Measurements from ENCODE around the gene CTTN. TPM values are rescaled to one million over a fixed set of nuclear protein-coding genes. Genes with fewer than 3 reads are reported as not detected.

Gene CTTN
- total RNA-seq, 1 experiment from 2014 or later = 71.3 TPM

- H3K9me3 ChIP-seq (replicated peaks) = no peaks in the 10 kb centered on the region
- no peaks in the 10 kb centered on the region for H3K27me3 ChIP-seq
- no peaks in the 10 kb centered on the region for H3K36me3 ChIP-seq
- H3K27ac ChIP-seq = no peak overlapping the region
- no peak overlapping the region for H3K4me3 ChIP-seq
- DNase-seq = no peak
- peaks cover 2% of the 10 kb centered on the region; the same call in 1 of the 2 replicates for H3K4me1 ChIP-seq
Measured at GRCh38 chr11:70483917-70484316, 85.6 kb downstream of the CTTN start.

GRCh38 chr11:70485326-70486025 lies 87.1 kb downstream of the CTTN start:
- DNase-seq = no peak
- Histone ChIP-seq H3K4me1 (peaks cover 2% of the 10 kb centered on the region; the same call in 1 of the 2 replicates), H3K9me3 (replicated peaks) (no peaks in the 10 kb centered on the region), H3K4me3 (no peak overlapping the region), H3K27ac (no peak overlapping the region), H3K36me3 (no peaks in the 10 kb centered on the region), H3K27me3 (no peaks in the 10 kb centered on the region)

- H3K4me3 ChIP-seq = no peak overlapping the region
- H3K4me1 ChIP-seq = peaks cover 2% of the 10 kb centered on the region; the same call in 1 of the 2 replicates
- no peak for DNase-seq
- no peak overlapping the region for H3K27ac ChIP-seq
- no peaks in the 10 kb centered on the region for H3K9me3 ChIP-seq (replicated peaks)
- no peaks in the 10 kb centered on the region for H3K27me3 ChIP-seq
- no peaks in the 10 kb centered on the region for H3K36me3 ChIP-seq
Measured at GRCh38 chr11:70486026-70486415, 87.7 kb downstream of the CTTN start.

Other genes with a start within 250 kb of the CTTN start
- gene FADD, start 195.2 kb upstream of the CTTN start, total RNA-seq (2014; rRNA removed; shearing (Covaris generic)) = 17.7 and 17.9 TPM in 2 replicates
- gene PPFIA1, start 127.8 kb upstream of the CTTN start, total RNA-seq (2014; rRNA removed; shearing (Covaris generic)) = 35.0 and 35.8 TPM in 2 replicates

All from SJCRH30 (cell line).